Fibroblast of skin of back (primary cell): ENCODE results near the gene TACC2.
A peak's percentile ranks its signal among the peaks of the same experiment; 100 is the strongest.

Experiments
- DNase-seq: peaks from one replicate; pipeline ENCODE4 v3.0.0-alpha.2; 2013

TACC2 gene

GRCh38 chr10:122033224-122033926 lies 44.4 kb downstream of the TACC2 start:
- DNase-seq = no peak

GRCh38 chr10:122034149-122034756 lies 45.3 kb downstream of the TACC2 start:
- DNase-seq = no peak

GRCh38 chr10:122040786-122041185 lies 51.8 kb downstream of the TACC2 start:
- no peak for DNase-seq

GRCh38 chr10:122042836-122043235 lies 53.9 kb downstream of the TACC2 start:
- no peak for DNase-seq

- no peak for DNase-seq
These were observed 55.2 kb downstream of the TACC2 start for GRCh38 chr10:122044045-122044661.

- DNase-seq = no peak
These were observed 55.8 kb downstream of the TACC2 start for GRCh38 chr10:122044713-122045112.

- DNase-seq = no peak
These were observed 56.2 kb downstream of the TACC2 start for GRCh38 chr10:122045212-122045611.

GRCh38 chr10:122047560-122047959 lies 58.6 kb downstream of the TACC2 start:
- DNase-seq = no peak

GRCh38 chr10:122049076-122049475 lies 60.1 kb downstream of the TACC2 start:
- DNase-seq = no peak

GRCh38 chr10:122050311-122050710 lies 61.3 kb downstream of the TACC2 start:
- no peak for DNase-seq

GRCh38 chr10:122050811-122051210 lies 61.8 kb downstream of the TACC2 start:
- DNase-seq = no peak

- peak; percentile 81 for DNase-seq
These were observed 62.8 kb downstream of the TACC2 start for GRCh38 chr10:122051609-122052385.

- no peak for DNase-seq
These were observed 63.7 kb downstream of the TACC2 start for GRCh38 chr10:122052701-122053100.

- DNase-seq = no peak
These were observed 64.4 kb downstream of the TACC2 start for GRCh38 chr10:122053314-122053713.

GRCh38 chr10:122054048-122055025 lies 65.4 kb downstream of the TACC2 start:
- DNase-seq = peak; percentile 56

- DNase-seq = no peak
These were observed 66.3 kb downstream of the TACC2 start for GRCh38 chr10:122055252-122055651.

GRCh38 chr10:122056431-122057094 lies 67.6 kb downstream of the TACC2 start:
- no peak for DNase-seq

GRCh38 chr10:122057841-122058413 lies 69.0 kb downstream of the TACC2 start:
- no peak for DNase-seq

GRCh38 chr10:122060250-122060649 lies 71.3 kb downstream of the TACC2 start:
- DNase-seq = peak; percentile 29

GRCh38 chr10:122062831-122063674 lies 74.1 kb downstream of the TACC2 start:
- DNase-seq = peak; percentile 82
